Chondrocyte (in vitro differentiated cells): Measurements from ENCODE around the gene CELF2. TPM values are rescaled to one million over a fixed set of nuclear protein-coding genes. Genes with fewer than 3 reads are reported as not detected.

Experiments used
- DNase-seq: peaks from one replicate; pipeline ENCODE4 v3.0.0; 2021; ENCODE audit warnings: mixed read lengths, low spot score
- H3K27ac Mint-ChIP-seq: one replicate; pipeline ENCODE4 v1.8.0; 2021; ENCODE audit warnings: mild to moderate bottlenecking, moderate library complexity, mixed read lengths; ENCODE audit not compliant: unreplicated experiment
- H3K27me3 Mint-ChIP-seq: 2 replicates; pipeline ENCODE4 v1.8.0; 2021; ENCODE audit warnings: low read depth, mixed read lengths
- H3K36me3 Mint-ChIP-seq: 2 replicates; pipeline ENCODE4 v1.8.0; 2021; ENCODE audit warnings: low read depth, mixed read lengths
- H3K4me1 Mint-ChIP-seq: 2 replicates; pipeline ENCODE4 v1.8.0; 2021; ENCODE audit warnings: low read depth, mild to moderate bottlenecking, mixed read lengths
- H3K4me3 Mint-ChIP-seq: one replicate; pipeline ENCODE4 v1.8.0; 2021; ENCODE audit warnings: mild to moderate bottlenecking, moderate library complexity, mixed read lengths; ENCODE audit not compliant: unreplicated experiment
- H3K9me3 Mint-ChIP-seq: 2 replicates; pipeline ENCODE4 v1.8.0; 2021; ENCODE audit warnings: low read depth, mixed read lengths
- CTCF ChIP-seq: fragments of 200-600 bp; sonication (generic); IDR thresholded peaks from 2 replicates; pipeline ENCODE4 v1.5.0; 2021; ENCODE audit warnings: antibody characterized with exemption, mild to moderate bottlenecking, moderate library complexity
- total RNA-seq: library from RNA; stranded (reverse); gene quantifications from 3 replicates; pipeline ENCODE4 v1.2.1, GENCODE V29; 2021

CELF2 gene
- total RNA-seq, 1 donor from 2014 or later, result 44.3 TPM

GRCh38 chr10:11282156-11282555, 264.5 kb downstream of the CELF2 start:
- TF ChIP-seq CTCF, result no peak
- Mint-ChIP-seq H3K36me3 (peaks cover 14% of the 10 kb centered on the region), H3K27me3 (no peaks in the 10 kb centered on the region), H3K4me3 (no peak overlapping the region), H3K4me1 (no peaks in the 10 kb centered on the region), H3K9me3 (no peaks in the 10 kb centered on the region), H3K27ac (no peak overlapping the region)
- DNase-seq, result no peak

- peaks cover 12% of the 10 kb centered on the region for H3K36me3 Mint-ChIP-seq
- no peaks in the 10 kb centered on the region for H3K9me3 Mint-ChIP-seq
- no peaks in the 10 kb centered on the region for H3K27me3 Mint-ChIP-seq
- DNase-seq, result no peak
- no peak overlapping the region for H3K4me3 Mint-ChIP-seq
- H3K27ac Mint-ChIP-seq, result no peak overlapping the region
- TF ChIP-seq CTCF, result no peak
- no peaks in the 10 kb centered on the region for H3K4me1 Mint-ChIP-seq
These were observed 265.0 kb downstream of the CELF2 start for GRCh38 chr10:11282661-11283060.

GRCh38 chr10:11284291-11285085, 266.8 kb downstream of the CELF2 start:
- Mint-ChIP-seq H3K4me1 (no peaks in the 10 kb centered on the region), H3K27me3 (no peaks in the 10 kb centered on the region), H3K4me3 (no peak overlapping the region), H3K27ac (no peak overlapping the region), H3K36me3 (peaks cover 11% of the 10 kb centered on the region), H3K9me3 (no peaks in the 10 kb centered on the region)
- no peak for DNase-seq
- no peak for TF ChIP-seq CTCF

- no peaks in the 10 kb centered on the region for H3K9me3 Mint-ChIP-seq
- H3K27me3 Mint-ChIP-seq, result no peaks in the 10 kb centered on the region
- no peaks in the 10 kb centered on the region for H3K4me1 Mint-ChIP-seq
- DNase-seq, result no peak
- H3K27ac Mint-ChIP-seq, result no peak overlapping the region
- no peak overlapping the region for H3K4me3 Mint-ChIP-seq
- TF ChIP-seq CTCF, result peak; percentile 26
- H3K36me3 Mint-ChIP-seq, result peaks cover 11% of the 10 kb centered on the region
These were observed 267.5 kb downstream of the CELF2 start for GRCh38 chr10:11285171-11285570.

- no peak overlapping the region for H3K27ac Mint-ChIP-seq
- peaks cover 7% of the 10 kb centered on the region for H3K36me3 Mint-ChIP-seq
- H3K4me3 Mint-ChIP-seq, result no peak overlapping the region
- no peaks in the 10 kb centered on the region for H3K27me3 Mint-ChIP-seq
- H3K4me1 Mint-ChIP-seq, result no peaks in the 10 kb centered on the region
- no peak for DNase-seq
- H3K9me3 Mint-ChIP-seq, result no peaks in the 10 kb centered on the region
- no peak for TF ChIP-seq CTCF
These were observed 268.7 kb downstream of the CELF2 start for GRCh38 chr10:11286261-11286852.
